GM18867 (cell line): ENCODE results near the gene FAM174B.
"Not testable (repeated sequence)": the region's sequence is repeated elsewhere in the genome, so short reads cannot be mapped to it uniquely, and the experiment has no call there.

Experiments
- ATAC-seq: cut with Tn5 transposase; IDR thresholded peaks from one replicate; pipeline ENCODE4 v1.9.1; 2021; ENCODE audit warnings: mild to moderate bottlenecking, moderate library complexity; ENCODE audit not compliant: unreplicated experiment

FAM174B gene

DNA sequence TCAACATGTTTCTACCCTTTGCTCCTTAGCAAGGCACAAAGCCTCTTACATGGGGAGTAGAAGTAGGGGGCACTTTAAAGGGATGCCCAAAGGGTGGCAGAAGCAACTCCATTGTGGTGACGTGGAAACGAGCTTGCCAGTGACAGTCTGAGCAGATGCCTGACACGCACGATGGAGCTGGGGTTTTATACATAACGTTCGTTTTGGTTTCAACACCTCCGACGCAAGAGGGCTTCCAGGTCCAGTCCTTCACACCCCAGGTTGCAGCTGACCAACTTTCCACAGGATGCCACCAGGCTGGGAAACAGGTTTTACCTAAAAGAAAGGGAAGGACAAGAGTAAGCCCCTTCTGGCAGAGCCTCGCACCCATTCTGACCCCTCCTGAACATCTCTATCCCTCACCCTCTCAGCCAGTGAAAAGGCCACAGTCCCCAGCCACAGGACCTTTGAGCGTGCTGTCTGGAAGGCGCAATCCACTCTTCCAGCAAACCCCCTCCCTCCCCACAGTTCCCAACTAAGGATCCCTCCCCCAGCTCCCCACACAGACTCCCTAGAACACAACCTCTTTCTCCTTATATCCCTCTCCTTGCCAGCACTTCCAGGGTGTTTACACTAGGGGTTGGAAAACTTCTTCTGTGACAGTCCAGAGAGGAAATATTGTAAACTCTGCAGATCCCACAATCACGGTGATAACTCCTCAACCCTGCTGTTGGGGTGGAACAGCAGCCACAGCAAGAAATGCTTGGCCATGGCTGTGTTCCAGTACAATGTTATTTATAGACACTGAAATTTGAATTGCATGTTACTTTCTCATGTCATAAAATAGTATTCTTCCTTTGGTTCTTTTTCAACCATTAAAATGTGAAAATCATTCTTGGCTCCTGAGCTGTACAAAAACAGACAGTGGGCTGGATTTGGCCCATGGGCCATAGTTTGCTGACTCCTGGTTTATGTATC lies 36.2 kb downstream of the FAM174B start:
- no peak for ATAC-seq

- ATAC-seq = no peak
Observed at GRCh38 chr15:92617549-92618520, 37.7 kb downstream of the FAM174B start.

DNA sequence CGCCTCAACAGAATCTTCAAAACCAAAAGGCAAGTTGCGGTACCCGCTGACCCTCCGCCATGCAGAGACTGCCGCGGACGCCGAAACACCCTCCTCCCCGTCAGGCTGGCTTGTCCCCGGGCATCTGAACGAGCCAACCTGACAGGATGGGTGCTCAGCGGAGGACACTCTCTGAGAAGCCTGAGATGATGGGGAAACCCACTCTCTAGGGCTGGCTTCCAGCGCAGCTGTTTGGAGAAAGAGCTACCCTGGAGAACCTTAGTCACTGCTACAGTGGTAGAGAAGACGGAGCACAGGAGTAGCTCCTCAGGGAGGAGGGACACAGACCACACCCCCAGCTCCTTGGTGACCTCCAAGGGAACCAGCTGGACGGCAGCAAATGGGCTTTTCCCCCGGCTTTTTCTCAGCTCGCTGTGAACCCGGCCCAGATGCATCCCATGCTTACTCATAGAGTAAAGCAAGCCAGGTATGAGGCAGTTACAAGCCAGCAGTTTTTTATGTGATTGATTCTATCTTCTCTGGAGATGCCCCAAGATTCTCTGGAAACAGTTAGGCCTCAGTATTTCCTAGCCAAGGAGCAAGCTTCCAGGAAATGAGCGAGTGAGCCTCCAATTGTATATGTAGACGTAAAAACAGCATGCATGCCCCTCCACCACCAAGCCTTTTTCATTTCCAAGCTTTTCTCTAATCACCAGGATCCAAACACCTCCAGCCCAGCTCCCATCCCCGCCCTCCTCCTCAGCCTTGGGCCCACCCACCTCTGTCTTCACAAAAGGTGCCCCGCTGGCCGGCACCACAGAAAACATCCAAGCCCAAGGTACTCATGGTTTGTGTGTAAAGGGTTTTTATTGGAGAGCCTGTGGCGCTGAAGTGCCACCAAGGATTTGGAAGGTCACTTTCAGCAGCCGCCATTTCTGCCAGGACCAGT lies 38.7 kb downstream of the FAM174B start:
- ATAC-seq = no peak

- no peak for ATAC-seq
Observed at GRCh38 chr15:92614791-92615785, 40.5 kb downstream of the FAM174B start.

DNA sequence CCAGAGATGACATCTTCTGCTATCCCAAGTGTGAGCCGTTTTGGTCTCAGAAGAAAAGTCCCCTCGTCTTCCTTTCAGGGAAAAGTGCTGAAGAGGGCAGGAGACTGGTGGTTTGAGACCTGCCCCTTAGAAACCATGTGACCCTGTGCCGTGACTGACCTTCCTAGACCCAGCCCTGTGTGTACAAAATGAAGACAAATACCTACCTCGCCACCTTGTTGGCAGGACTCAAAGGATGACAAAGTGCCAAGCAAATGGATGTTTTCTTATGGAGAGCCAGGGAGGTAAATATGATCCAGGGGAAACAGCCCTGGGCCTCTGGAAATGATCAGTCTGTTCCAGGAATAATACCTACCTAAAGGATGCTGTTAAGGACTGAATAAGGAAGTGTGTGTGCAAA lies 41.3 kb downstream of the FAM174B start:
- no peak for ATAC-seq

DNA sequence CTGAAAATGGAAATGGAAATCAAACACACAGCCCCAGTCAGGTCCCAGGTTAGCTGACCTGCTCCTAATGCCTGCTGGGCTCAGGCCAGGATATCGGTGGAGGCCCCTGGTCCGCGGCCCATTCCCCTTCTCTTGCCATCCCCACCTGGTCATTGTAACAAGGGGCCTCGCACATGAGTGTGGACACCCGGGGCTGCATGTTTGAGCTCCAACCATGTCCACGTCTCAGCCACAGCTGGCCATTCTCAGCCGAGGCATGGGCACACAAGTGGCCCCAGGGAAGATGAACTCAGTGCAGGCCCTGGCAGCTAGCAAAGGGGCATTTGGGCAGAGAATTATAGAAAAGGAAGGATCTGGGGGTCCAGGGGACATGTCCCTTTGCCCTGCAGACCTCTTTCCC lies 41.7 kb downstream of the FAM174B start:
- ATAC-seq = no peak

DNA sequence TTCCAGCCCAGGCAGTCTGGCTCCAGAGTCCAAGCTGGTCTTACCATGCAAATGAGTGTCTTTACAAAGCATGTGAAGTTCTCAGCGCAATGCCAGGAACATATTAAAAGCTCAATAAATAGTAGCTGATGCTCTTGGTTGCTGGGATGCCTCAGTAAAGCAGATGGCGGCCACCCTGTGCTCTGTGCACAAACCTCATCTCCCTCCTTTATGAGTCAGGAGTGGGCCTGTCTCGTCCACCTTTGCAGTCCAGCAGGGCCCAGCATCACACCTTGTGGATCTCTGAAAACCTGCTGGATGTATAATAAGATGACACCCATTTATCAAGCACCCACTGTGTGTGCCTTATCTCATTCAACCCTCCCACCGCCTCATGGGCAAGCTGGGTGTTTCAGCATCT lies 42.7 kb downstream of the FAM174B start:
- ATAC-seq = no peak

- ATAC-seq = no peak
Observed at GRCh38 chr15:92611995-92612745, 43.4 kb downstream of the FAM174B start.

DNA sequence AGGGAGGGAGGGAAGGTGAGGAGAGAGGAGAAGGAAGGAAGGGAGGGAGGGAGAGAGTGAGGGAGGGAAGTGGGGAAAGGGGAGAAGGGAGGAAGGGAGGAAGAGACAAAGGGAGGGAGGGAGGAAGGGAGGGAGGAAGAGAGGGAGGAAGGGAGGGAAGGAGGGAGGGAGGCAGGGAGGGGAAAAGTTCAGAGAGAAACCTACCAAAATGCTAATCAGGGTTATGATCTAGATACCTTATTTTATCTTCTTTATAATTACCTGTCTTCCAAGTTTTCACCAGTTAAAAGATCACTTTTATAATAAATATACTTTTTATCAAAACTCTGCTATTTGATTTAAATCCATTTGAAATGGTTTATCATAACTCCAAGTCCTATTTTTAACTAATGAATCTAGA lies 44.4 kb downstream of the FAM174B start:
- no peak for ATAC-seq

DNA sequence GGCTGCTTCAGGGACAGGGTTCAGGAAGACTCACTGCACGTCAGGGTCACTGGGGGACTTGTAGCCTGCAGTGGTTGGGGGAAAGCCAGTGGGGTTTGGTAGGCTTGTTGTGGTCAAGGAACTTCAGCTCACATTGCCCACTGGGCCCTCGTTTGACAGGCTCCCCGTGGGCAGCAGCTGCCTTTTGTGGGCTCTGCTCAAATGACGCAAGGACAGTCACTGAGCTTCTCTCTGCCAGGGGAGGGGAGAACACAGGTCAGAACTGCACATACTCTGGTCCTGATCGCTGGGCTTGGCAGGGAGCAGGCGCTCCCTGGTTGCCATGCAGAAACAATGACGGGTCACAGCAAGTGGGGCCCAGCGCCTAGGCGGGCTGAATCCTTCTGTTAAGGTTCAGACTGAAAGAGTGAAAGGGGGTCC lies 45.5 kb downstream of the FAM174B start:
- no peak for ATAC-seq

DNA sequence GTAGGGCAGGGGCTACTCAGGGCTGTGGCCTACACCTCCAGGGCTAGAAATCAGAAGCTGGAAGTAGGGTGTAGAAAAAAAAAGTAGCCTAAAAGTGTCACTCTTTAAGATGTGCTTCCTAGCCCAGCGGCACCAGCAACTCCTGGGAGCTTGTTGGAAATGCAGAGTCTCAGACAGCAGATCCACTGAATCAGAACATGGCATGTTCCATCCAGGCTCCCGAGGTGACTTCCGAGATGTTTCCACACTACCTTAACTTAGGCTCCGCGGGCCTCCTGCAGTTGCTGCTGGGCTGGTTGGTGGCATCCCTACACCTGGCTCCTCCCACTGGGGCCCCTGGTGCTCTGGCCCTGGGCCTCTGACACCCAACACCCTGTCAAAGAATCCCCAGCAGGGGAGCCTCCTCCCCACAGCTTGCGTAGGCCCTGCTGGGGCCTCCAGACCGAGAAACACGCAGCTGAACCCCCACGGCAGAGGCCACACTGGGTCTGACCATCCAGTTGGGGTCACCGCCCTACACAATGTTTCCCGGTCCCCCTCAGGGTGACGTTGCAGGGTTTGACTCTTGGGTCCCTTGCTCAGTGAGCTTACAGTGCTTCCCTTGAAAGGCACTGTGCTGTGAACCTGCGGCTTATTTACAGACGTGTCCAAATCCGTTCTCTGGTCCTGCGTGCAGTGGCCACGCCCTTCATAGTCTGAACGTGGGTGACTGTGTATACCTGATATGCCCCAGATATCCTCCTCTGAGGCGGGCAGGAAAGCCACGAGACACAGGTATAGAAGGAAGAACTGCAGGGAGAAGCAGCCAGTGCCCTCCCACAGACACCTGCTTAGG lies 46.5 kb downstream of the FAM174B start:
- no peak for ATAC-seq

DNA sequence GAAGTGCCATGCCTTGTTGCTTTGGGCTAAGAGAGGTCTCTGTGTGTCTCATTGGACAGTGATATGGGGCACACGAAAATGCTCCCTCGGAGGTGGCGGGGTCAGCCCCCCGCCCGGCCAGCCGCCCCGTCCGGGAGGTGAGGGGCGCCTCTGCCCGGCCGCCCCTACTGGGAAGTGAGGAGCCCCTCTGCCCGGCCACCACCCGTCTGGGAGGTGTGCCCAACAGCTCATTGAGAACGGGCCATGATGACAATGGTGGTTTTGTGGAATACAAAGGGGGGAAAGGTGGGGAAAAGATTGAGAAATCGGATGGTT lies 48.8 kb downstream of the FAM174B start:
- ATAC-seq = not testable (repeated sequence)

- no peak for ATAC-seq
Observed at GRCh38 chr15:92606126-92606835, 49.3 kb downstream of the FAM174B start.

DNA sequence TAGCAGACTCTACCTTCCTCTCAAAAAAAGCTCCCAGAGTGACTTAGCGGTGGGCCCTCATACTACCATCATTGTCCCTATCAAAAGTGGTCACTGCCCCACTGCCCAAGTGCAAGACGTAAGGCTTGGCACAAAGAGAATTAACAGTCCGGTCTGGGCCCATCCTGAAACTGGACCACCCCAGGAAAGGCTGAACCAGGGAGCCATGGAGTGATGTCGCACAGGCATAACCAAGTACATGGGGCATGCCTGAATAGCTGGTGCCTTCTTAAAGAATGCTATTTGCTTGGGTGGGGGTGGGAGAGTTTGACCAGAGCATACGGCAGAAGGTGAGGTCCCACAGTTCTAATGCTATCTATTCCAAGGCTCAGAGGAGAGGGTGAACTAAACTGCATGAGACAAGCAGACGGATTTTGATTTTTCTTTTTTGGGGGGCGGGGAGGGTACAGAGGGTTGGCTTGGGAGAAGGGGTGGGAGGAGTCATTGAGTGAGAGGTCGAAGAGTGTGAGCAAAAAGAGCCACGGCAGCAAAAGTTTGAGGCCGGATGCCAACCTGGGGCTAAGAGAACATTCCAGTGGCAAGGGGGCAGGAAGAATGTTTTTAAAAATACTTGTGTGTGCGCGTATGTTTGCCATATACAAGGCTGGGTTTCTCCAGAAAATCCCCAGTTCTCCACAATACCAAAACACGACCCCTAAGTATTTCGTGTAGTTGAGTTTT lies 50.2 kb downstream of the FAM174B start:
- no peak for ATAC-seq

DNA sequence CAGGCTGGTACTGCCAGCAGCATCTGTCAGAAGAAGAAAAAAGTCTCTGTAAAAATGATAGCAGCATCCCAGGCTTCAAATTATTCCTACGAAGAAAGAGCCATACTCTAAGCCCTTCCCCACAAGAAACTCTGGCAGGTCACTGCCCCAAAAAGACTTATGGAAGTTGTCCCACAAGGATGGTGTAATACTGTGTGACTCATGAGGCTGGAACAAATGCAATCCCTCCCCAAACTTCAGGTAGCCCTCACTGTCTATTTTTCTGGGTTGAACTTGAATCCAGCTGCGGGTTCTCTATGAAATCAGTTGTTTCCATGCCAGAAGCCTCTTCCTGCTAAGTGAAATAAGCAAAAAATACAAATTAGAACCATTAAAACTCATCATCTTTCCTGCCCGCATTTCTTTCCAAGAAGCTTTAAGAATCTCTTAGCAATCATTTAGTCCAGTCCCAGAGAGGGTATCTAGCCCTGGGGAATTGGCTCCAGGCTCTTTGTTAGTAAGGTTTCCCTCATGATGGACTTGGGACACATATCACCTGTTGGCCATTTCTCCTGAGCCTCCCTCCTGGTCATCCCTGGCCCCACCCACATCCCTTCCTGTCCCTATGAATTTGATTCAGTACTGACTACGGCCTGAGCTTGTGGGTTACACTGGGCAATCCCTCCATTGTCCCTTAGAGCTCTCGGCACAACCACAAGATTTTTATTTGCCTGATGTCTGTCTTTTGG lies 51.7 kb downstream of the FAM174B start:
- ATAC-seq = no peak

GRCh38 chr15:92603278-92603677 lies 52.3 kb downstream of the FAM174B start:
- no peak for ATAC-seq
